LoVo (cell line): ENCODE results near the gene NLRP9.

Experiments used
- DNase-seq: peaks from one replicate; pipeline ENCODE4 v3.0.0-alpha.2; 2016; ENCODE audit warnings: low spot score

Gene NLRP9

GRCh38 chr19:55673465-55673864 lies 64.7 kb downstream of the NLRP9 start:
- no peak for DNase-seq

DNA sequence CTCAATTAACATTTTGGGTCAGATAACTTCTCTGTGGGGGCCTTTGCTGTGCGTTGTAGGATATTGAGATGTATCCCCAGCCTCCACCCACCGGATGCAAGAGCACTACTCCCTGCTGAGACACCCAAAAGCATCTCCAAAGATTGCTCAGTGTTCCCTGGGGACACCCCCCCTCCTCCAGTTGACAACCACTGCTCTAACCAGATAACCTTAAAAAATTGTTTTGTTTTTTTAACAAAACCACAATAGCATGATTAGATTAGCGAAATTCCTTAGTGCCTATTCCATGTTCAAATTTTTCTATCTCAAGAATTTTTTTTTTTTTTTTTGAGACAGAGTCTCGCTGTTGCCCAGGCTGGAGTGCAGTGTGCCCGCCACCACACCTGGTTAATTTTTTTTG lies 65.8 kb downstream of the NLRP9 start:
- no peak for DNase-seq

DNA sequence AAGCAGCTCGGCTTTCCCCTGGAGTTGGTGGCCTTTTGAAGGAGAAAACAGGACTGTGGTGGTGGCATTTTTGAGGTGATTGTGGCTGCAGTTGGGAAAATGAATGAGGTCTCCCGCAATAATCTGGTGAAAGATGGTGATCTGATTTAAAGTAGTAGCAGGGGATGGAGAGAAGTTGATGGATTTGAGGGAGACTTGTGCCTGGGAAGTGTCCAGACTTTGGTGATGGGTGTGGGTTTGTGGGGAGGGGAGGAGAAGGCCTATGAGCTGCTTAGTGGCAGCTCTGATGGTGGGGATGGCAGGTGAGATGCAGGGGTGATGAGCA lies 67.2 kb downstream of the NLRP9 start:
- no peak for DNase-seq

DNA sequence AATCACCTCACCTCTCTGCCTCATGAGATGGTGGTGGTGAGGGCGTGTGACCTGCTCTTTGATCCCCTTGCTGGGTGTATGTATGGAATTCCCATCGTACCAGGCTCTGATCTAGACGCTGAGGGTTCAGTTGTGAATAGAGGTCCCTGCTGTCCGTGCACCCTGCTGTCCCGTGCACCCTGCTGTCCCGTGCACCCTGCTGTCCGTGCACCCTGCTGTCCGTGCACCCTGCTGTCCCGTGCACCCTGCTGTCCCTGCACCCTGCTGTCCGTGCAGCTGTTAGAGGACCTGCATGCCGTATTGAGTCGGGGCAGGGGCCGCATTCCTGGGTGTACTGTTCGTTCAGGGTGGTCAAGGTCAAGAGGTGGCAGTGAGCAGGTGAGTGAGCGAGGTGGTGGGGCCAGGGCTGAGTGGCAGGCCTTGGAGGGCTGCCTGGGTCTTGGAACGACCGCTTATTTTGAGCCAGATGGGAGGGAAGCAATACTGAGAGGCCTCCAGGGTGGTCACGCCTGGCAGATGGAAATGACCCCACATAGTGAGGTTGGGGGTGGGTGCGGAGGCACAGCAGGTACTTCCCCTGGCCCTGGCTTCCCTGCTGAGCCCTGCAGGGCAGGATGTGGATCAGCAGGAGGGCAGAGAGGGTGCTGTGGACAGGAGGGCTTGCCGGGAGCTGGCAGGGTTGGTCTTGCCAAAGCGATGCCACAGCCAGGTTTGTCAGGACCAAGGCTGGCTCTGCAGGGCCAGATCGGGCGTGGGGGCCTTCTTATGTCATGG lies 67.7 kb downstream of the NLRP9 start:
- no peak for DNase-seq

DNA sequence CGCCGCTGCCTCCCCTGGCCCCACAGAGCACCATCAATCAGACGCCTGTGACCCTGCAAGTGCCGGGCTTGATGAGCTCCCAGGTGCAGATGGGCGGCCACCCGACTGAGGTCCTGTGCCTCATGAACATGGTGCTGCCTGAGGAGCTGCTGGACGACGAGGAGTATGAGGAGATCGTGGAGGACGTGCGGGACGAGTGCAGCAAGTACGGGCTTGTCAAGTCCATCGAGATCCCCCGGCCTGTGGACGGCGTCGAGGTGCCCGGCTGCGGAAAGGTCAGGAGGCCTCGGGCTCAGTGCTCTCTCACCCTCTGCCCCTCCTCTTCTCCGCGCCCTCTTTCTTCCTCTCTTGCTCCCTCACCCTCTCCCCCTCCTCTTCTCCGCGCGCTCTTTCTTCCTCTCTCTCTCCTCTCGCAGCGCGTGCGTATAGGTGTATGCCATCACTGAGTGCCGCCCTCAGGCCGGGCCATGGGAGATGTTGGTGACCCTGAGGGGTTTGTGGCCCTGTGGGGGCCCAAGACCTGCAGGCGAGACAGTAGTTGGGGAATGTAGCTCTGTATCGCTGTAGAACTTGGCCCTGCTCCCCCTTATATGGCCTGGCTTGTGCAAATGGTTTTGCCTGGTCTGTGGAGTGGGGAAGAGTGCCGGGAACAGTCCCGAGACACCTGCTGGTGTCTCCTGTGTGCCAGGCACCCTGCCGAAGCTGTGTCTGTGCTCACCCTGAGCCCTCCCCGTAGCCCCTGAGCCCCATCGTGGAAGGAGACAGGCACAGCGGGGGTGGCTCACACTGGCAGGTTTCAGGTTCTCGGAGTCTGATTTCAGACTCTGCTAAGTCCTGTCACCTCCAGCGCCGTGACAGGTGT lies 68.6 kb downstream of the NLRP9 start:
- DNase-seq, result no peak

DNA sequence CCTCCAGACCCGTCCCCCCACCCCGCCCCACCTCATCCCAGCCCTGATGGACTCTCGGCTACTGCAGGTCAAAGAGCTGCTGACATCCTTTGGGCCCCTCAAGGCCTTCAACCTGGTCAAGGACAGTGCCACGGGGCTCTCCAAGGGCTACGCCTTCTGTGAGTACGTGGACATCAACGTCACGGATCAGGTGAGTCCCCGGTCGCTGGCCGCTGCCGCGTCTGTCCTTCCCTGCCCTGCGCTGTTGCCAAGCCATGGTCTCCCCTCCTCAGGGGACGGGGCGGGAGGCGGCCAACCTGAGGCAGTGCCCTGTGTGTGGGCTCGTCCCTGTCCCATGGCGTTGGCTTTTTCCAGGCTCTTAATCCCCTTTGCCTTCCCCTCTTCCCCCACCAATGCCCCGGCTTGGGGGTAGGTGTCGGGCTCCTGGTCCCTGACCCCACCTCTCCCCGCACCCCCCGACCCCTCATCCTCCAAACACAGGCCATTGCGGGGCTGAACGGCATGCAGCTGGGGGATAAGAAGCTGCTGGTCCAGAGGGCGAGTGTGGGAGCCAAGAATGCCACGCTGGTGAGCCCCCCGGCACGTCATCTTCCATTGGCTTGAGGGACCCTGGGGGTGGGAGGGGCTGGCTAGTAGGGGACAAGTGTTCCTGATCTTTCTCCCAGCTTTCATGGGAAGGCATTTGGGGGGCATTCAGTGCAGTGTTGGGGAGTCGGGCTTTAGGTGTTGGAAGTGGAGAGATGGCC lies 69.4 kb downstream of the NLRP9 start:
- no peak for DNase-seq

DNA sequence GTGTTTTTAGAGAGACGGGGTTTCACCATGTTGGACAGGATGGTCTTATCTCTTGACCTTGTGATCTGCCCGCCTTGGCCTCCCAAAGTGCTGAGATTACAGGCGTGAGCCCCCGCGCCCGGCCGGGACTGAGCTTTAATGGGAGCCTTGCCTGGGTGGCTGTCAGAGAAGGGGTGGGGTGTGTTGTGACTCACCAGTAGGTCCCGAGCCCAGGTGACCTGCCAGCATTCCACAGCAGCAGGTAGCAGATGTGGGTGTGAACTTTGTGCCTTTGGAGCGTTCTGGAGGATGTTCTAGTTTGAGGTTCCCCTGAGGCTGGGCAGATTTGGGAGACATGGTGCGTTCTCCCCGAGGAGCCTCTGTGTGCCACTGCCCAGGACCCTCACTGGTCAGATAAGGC lies 70.2 kb downstream of the NLRP9 start:
- no peak for DNase-seq

GRCh38 chr19:55667511-55667910 lies 70.7 kb downstream of the NLRP9 start:
- no peak for DNase-seq

- no peak for DNase-seq
Observed at GRCh38 chr19:55667006-55667381, 71.2 kb downstream of the NLRP9 start.

- DNase-seq, result no peak
Observed at GRCh38 chr19:55666343-55667005, 71.7 kb downstream of the NLRP9 start.

DNA sequence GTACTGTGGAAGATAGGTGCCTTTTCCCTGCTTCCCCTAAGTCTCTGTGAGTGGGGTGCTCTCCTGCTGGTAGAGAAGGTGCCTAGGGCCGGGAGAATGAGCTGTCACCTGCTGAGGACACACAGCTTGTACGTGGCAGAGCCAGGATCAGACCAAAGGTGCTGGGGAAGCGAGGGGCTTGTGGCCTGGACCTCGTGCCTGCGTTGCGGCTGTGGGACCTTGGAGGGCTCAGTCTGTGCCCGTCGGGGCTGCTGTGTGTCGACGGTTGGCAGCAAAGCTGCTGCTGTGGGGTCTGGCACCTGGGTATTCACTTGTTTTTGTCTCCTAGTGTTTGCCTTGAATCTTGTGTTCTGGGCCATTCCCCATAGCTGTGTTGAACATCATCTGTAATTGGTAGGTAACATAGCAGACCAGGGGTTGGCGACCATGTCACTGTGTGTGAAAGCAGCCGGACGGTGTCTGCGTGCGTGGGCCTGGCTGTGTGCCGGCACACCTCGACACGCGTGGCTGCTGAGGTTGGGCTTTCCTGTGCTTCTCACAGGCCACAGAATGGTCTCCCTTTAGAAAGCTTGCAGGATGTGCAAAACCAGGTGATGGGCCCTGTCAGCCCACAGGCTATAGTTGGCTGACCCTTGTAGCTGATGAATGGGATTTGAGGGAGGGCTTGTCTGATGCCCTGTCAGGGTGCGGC lies 74.2 kb downstream of the NLRP9 start:
- no peak for DNase-seq

- DNase-seq, result no peak
Observed at GRCh38 chr19:55661826-55662225, 76.4 kb downstream of the NLRP9 start.

DNA sequence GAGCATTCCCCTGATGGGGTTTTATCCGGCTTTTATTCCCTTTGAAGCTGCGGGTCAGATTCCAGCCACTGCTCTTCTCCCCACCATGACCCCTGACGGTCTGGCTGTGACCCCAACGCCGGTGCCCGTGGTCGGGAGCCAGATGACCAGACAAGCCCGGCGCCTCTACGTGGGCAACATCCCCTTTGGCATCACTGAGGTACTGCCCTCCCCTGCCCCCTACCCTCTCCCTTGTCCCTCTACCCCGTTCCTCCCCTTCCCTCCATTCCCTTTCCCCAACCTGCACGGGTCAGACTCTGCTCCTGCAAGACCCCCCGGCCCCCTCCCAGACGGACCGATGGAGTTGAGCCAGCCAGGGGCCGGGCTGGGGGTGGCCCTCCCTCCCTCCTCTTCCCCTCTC lies 77.2 kb downstream of the NLRP9 start:
- no peak for DNase-seq

- no peak for DNase-seq
Observed at GRCh38 chr19:55660404-55660803, 77.8 kb downstream of the NLRP9 start.

DNA sequence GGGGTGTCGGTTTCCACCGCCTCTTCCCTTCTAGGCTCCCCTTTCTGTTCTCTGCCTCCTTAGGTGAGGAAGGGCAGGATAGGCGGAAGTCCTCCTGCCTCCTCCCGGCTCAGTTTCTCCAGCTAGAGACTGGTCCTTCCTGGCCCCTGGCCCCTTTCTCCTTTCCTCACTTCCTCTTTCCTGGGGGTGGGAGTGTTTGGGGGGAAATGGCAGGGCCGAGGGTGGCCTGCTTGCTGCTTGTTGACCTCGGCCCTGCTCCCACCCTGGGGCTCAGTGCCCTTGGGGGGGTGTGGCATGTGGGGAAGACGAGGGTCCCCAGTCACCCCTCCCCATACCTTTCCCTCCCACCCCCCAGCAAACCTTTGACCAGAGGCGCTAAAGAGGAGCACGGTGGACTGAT lies 78.4 kb downstream of the NLRP9 start:
- no peak for DNase-seq

DNA sequence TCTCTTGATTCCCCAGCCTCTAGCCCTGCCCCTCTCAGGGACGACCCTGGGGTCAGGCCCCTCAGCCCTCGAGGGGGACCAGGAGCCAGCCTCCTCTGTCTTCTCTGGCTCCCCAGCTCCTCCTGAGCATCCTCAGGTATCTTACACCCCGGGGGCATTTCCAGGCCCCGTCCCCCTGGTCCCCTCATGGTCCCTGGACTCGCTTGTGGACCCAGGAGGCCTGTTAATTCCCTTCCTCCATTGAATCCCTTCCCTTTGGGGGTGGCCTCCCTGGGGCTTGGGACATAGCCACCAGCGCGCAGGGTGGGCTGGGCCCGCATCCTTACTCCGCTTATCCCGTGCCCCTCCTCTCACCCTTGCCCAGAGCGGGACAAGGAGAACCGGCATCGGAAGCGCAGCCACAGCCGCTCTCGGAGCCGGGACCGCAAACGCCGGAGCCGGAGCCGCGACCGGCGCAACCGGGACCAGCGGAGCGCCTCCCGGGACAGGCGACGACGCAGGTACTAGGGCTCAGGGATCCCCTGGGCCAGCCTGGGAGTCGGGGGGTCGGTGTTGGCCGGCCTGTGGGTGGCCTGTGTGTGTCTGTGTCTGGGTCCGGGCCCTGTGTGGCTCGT lies 79.2 kb downstream of the NLRP9 start:
- no peak for DNase-seq
